K562 (cell line): Measurements from ENCODE around the gene SLC4A1. TPM values are rescaled to one million over a fixed set of nuclear protein-coding genes. Genes with fewer than 3 reads are reported as not detected.

Experiments
- AFF4 ChIP-seq: sonication (generic); formaldehyde crosslinking; IDR thresholded peaks from 2 replicates; pipeline ENCODE4 v1.8.0; 2023; ENCODE audit warnings: mild to moderate bottlenecking, missing genetic modification reagents
- BACH1 ChIP-seq: fragments of 200-800 bp; sonication (Bioruptor generic); IDR thresholded peaks from 2 replicates; pipeline ENCODE4 v1.6.1; 2016; ENCODE audit warnings: missing genetic modification characterization, missing compliant biosample characterization
- ERF ChIP-seq: fragments of 450-650 bp; formaldehyde crosslinking; IDR thresholded peaks from 2 replicates; pipeline ENCODE4 v1.4.0; 2020; ENCODE audit warnings: mild to moderate bottlenecking, mixed read lengths
- ETV1 ChIP-seq: fragments of 450-650 bp; conservative IDR thresholded peaks from 2 replicates; pipeline ENCODE4 v1.6.1; 2016; ENCODE audit warnings: missing genetic modification characterization, control low read depth, low read depth, missing compliant biosample characterization
- FOXJ3 ChIP-seq: sonication (generic); formaldehyde crosslinking; IDR thresholded peaks from 2 replicates; pipeline ENCODE4 v1.4.0; 2020; ENCODE audit warnings: mild to moderate bottlenecking, missing genetic modification reagents
- HNRNPL ChIP-seq: fragments of 200-400 bp; formaldehyde crosslinking; IDR thresholded peaks from 2 replicates; pipeline ENCODE4 v1.6.1; 2017; ENCODE audit warnings: low read depth, mild to moderate bottlenecking, low read length
- KAT2B ChIP-seq: IDR thresholded peaks from one replicate; pipeline ENCODE4 v1.6.1; 2012; ENCODE audit warnings: low read depth, mild to moderate bottlenecking, control low read depth, inconsistent platforms, low read length, moderate library complexity
- LEF1 ChIP-seq: fragments of 450-650 bp; IDR thresholded peaks from 2 replicates; pipeline ENCODE4 v1.6.1; 2016; ENCODE audit warnings: mild to moderate bottlenecking
- MXI1 ChIP-seq: IDR thresholded peaks from 2 replicates; pipeline ENCODE4 v1.6.1; 2011; ENCODE audit warnings: low read depth, mild to moderate bottlenecking, improper control_type of control experiment, low read length
- PPARD ChIP-seq: fragments of 250-450 bp; sonication (Bioruptor Pico); IDR thresholded peaks from 2 replicates; pipeline ENCODE4 v1.8.0; 2022; ENCODE audit warnings: inconsistent platforms, mild to moderate bottlenecking, moderate library complexity
- PTTG1 ChIP-seq: fragments of 450-650 bp; IDR thresholded peaks from 2 replicates; pipeline ENCODE4 v1.6.1; 2016; ENCODE audit warnings: low read depth, mild to moderate bottlenecking, missing genetic modification characterization, missing compliant biosample characterization
- SUPT5H ChIP-seq: fragments of 450-650 bp; IDR thresholded peaks from 2 replicates; pipeline ENCODE4 v1.6.1; 2016
- TAL1 ChIP-seq: fragments of 450-650 bp; IDR thresholded peaks from 2 replicates; pipeline ENCODE4 v1.6.1; 2016; ENCODE audit warnings: mild to moderate bottlenecking
- THAP12 ChIP-seq: fragments of 250-450 bp; sonication (Bioruptor Pico); IDR thresholded peaks from 2 replicates; pipeline ENCODE4 v1.9.0; 2021; ENCODE audit warnings: mild to moderate bottlenecking, inconsistent platforms
- TOE1 ChIP-seq, 2 experiments: fragments of 450-650 bp in 1 of 2; sonication (generic) in 1 of 2; formaldehyde crosslinking in 1 of 2; IDR thresholded peaks; 2 replicates each; pipeline versions ENCODE4 v1.7.1 to v1.8.0; 2016 to 2022; ENCODE audit warnings: borderline replicate concordance in 2 of 2, mild to moderate bottlenecking in 2 of 2, antibody characterized with exemption in 1 of 2, inconsistent platforms in 1 of 2, low read depth in 1 of 2, missing genetic modification reagents in 1 of 2, moderate library complexity in 1 of 2
- XRCC4 ChIP-seq: IDR thresholded peaks from one replicate; pipeline ENCODE4 v1.6.1; 2011; ENCODE audit not compliant: insufficient read depth, insufficient read length; ENCODE audit errors: extremely low read depth
- ZFP36 ChIP-seq: fragments of 150-350 bp; IDR thresholded peaks from 2 replicates; pipeline ENCODE4 v1.6.1; 2018; ENCODE audit warnings: low read length, low read depth; ENCODE audit not compliant: partially characterized antibody
- ZFP91 ChIP-seq: sonication (generic); formaldehyde crosslinking; IDR thresholded peaks from 2 replicates; pipeline ENCODE4 v1.8.0; 2022; ENCODE audit warnings: mild to moderate bottlenecking, missing genetic modification reagents
- ZNF274 ChIP-seq: IDR thresholded peaks from 2 replicates; pipeline ENCODE4 v1.6.1; 2011; ENCODE audit warnings: low read depth, mild to moderate bottlenecking, low read length, moderate library complexity, borderline replicate concordance
- ZNF445 ChIP-seq: fragments of 250-450 bp; sonication (Bioruptor Pico); IDR thresholded peaks from 2 replicates; pipeline ENCODE4 v1.4.0; 2020; ENCODE audit warnings: low read depth, mild to moderate bottlenecking, moderate library complexity
- polyA plus RNA-seq, 8 experiments: library from polyadenylated mRNA; depleted of rRNA in 4 of 8; stranded (reverse) in 5 of 8; unstranded in 3 of 8; fragments of >200 nt; fragmentation: Nextera tagmentation in 2 of 8; fragmentation: Illumina TruSeq in 1 of 8; extraction: Ambion mirVana in 2 of 8; extraction: Trizol in 1 of 8; gene quantifications; 2 replicates each; pipeline versions ENCODE4 v1.2.1 to v1.2.3, GENCODE V29; 2011 to 2014; ENCODE audit warnings: inconsistent platforms in 1 of 8, missing spikeins in 1 of 8
- total RNA-seq, 7 experiments: library from RNA; depleted of rRNA in 6 of 7; stranded (reverse); fragments of >200 nt in 6 of 7; fragmentation: Illumina TruSeq in 2 of 7; extraction: Trizol in 2 of 7; gene quantifications; 2 replicates each; pipeline versions ENCODE4 v1.2.1 to v1.2.3, GENCODE V29; 2011 to 2021; ENCODE audit warnings: low replicate concordance in 1 of 7

SLC4A1 gene
- total and polyA plus RNA-seq, 9 of the 15 experiments (the other 6 are each of a cell fraction or from before 2014, with no cell fraction given), result 0.14 to 1.00 (median 0.53) TPM

- TF ChIP-seq THAP12 (CRISPR knock-in tag), result 0 out of 2 replicates have a peak, but pooled peaks have one; percentile 45
- TF ChIP-seq ZNF445, result 0 out of 2 replicates have a peak, but pooled peaks have one; percentile 13
- no peak for TF ChIP-seq SUPT5H
- TF ChIP-seq AFF4, result peak; percentile 60; the same call in 1 of the 2 replicates
- peak; percentile 94 for TF ChIP-seq ZNF274
- TF ChIP-seq TOE1 (IDR thresholded peaks at IDR 0.05; ENCODE audit: borderline replicate concordance), result peak; percentile 81
- no peak for TF ChIP-seq TOE1 (CRISPR knock-in tag; IDR thresholded peaks at IDR 0.05; ENCODE audit: borderline replicate concordance, low read depth)
- no peak for TF ChIP-seq PPARD (CRISPR knock-in tag)
- TF ChIP-seq FOXJ3 (CRISPR knock-in tag), result no peak
- TF ChIP-seq ZFP91, result no peak
- TF ChIP-seq MXI1, result peak; percentile 85
- TF ChIP-seq ETV1 (tag), result 0 out of 2 replicates have a peak, but pooled peaks have one; percentile 45
- TF ChIP-seq ERF, result no peak
- TF ChIP-seq KAT2B, result no peak
- TF ChIP-seq BACH1 (tag), result peak; percentile 52; the same call in 1 of the 2 replicates
- peak; percentile 68 for TF ChIP-seq ZFP36
- 0 out of 2 replicates have a peak, but pooled peaks have one; percentile 40 for TF ChIP-seq HNRNPL
- no peak for TF ChIP-seq XRCC4
- peak; percentile 86 for TF ChIP-seq LEF1
- TF ChIP-seq PTTG1 (tag), result no peak
- peak; percentile 100 for TF ChIP-seq TAL1
Measured at GRCh38 chr17:44266402-44267164, 1.4 kb downstream of the SLC4A1 start (continued).
